HG03175 (cell line): ENCODE measurements around the gene PDGFB.
"Not testable (repeated sequence)": the region's sequence is repeated elsewhere in the genome, so short reads cannot be mapped to it uniquely, and the experiment has no call there.

Experiments used
- ATAC-seq: cut with Tn5 transposase; IDR thresholded peaks from one replicate; pipeline ENCODE4 v1.9.1; 2021; ENCODE audit warnings: mild to moderate bottlenecking, moderate library complexity; ENCODE audit not compliant: unreplicated experiment

The PDGFB gene

GRCh38 chr22:39229075-39229474 is 15.7 kb downstream of the PDGFB start:
- ATAC-seq = no peak

DNA sequence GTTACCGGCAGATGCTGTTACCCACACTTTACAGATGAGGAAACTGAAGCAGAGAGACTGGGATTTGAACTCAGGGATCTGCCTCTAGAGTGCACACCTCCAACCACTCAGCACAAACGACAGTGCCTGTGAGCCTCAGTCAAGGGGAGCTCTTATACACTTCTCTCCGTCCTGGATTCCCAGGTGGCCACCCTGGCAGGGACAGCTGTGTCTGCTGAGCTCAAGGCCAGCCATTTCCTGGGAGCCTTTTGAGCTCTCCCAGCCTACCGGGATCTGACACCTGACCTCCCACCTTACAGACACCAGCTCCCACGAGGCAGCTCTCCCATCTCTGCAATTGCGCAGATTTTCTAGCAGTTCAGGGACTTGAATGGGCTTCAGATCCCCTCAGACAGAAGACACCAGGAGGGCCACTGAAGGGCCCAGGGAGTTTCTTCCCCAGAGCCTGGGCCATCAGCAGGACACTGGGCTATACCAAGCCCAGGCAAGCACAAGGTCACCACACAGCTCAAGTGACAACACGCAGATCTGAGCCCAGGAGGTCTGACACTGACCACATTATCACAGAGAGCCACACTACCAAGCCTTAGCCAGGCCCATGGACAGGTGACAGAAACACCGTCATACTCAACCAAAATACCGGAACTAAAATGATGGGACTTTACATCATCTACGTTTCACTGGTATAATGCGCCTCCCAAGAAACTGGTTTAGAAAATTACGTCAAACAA is 17.1 kb downstream of the PDGFB start:
- ATAC-seq = no peak

DNA sequence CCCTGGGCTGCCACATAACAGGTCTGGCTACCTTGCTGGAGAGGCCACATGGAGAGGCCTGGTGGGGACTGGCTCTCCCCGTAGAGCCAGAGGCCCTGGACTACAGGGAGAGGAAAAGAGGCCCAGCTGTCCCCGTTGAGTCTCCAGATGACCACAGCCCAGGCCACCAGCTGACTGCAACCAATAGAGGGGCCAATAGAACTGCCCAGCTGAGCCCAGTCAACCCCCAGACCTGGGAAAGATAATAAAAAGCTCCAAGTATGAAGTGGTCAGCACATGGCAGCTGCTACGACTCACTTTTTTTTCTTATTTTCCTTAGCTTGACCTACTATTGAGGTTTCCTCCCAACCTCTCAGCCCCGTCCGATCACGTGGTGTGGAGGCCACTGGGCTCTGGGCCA is 18.4 kb downstream of the PDGFB start:
- ATAC-seq = no peak

DNA sequence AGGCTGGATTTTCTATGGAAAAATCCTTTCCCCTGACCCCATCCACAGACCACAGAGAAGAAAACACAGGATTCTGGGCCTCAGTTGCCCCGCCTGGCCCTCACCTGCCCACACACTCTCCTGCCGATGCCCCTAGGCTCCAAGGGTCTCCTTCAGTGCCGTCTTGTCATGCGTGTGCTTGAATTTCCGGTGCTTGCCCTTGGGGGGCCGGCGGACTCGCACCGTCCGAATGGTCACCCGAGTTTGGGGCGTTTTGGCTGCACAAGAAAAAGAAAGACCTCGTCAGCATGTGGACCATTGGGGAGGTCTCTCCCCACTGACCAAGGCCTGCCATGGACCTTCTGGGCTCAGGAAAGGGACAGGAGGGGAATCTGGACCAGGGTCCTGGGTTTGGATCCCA is 19.2 kb downstream of the PDGFB start:
- no peak for ATAC-seq

DNA sequence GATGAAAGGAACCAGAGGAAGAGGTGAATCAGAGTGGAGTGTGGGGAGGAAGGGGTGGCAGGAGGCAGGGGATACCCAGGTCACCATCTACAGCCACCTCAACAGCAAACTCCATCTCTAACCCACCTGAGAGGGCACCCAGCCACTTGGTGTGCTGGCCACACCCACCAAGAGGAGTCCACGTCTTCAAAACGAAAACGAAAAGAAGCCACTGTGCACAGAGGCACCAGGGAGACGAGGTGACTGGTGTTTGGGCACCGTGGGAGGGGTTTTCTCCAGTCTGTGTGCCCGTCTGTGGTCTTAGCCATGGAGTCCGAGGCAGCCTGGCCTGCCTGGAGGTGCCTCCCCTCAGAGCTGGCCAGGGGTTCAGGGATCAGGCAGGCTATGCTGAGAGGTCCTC is 20.2 kb downstream of the PDGFB start:
- ATAC-seq = no peak

DNA sequence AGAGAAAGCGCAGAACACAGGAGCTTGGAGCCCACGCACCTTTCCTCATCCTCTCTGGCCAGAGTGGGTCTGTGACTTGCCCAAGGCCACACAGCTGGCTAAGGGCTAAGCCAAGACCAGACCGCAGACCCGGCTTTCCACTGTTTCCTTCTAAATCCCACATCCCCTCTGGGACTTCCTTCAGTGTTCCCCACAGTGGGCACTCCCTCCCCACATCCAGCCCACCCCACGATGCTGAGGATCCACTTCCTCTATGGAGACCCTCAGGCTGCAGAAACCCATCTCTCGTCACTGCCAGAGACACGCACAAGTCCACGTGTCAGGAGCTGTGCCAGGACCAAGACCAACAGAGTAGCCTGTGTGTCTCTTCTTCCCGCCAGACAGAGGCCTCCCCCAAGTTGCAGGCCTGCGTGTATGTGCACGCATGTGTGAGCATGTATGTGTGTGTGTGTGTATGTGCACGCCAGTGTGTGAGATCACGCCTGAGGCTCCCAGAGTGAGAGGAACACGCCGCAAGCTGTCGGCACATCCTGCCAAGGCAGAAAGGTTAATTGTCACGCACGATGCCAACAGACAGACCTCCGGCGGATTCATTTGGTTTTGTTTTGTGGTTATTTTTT is 21.6 kb downstream of the PDGFB start:
- ATAC-seq = no peak

- ATAC-seq = no peak
These were observed 22.6 kb downstream of the PDGFB start for GRCh38 chr22:39221999-39222686.

DNA sequence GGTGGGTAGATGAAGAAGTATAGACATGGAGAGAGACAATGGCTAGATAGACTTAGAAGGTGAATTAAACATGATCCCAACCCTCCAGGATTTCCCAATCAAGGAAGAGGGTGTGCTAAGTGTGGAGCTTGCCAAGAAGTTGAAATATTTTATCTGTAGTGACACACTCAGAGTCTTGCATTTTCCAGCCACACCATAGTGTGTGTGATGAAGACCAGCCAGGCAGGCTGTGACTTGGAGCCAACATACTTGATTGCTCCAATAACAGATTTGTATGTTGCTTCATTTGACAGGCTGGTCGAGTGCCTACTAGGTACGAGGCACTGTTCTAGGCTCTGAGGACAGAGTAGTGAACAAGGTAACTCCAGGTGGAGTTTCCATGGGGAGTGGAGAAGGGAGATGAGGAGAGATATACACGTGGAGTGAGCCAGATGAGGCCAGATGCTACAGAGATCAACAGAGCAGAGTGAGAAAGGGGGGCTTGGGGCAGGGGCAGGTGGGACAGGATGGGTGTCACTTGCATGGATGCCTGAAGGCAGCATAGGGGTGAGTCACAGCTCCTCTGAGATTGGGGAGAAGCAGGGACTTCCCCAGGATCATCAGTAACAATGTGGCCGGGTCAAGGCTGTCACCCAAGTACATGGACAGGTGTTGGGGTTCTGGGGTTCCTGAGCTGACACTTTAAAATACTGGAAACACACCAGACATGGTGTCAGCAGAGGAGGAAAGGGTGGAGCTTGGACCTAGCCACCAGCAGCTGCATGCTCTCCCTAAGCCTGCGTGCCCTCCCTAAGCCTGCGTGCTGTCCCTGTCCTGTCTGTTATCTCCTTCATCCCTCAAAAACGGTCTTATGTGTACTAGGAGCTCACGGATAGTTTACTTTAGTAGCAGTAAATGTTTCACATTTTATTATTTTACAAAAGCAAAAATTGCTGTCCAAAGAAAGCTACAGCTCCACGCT is 23.6 kb downstream of the PDGFB start:
- no peak for ATAC-seq

GRCh38 chr22:39220450-39220849 is 24.3 kb downstream of the PDGFB start:
- ATAC-seq = no peak

- ATAC-seq = no peak
These were observed 25.4 kb downstream of the PDGFB start for GRCh38 chr22:39219071-39220039.

GRCh38 chr22:39218432-39218831 is 26.4 kb downstream of the PDGFB start:
- not testable (repeated sequence) for ATAC-seq

- ATAC-seq = no peak
These were observed 28.7 kb downstream of the PDGFB start for GRCh38 chr22:39216143-39216490.

GRCh38 chr22:39215426-39216142 is 29.2 kb downstream of the PDGFB start:
- no peak for ATAC-seq

DNA sequence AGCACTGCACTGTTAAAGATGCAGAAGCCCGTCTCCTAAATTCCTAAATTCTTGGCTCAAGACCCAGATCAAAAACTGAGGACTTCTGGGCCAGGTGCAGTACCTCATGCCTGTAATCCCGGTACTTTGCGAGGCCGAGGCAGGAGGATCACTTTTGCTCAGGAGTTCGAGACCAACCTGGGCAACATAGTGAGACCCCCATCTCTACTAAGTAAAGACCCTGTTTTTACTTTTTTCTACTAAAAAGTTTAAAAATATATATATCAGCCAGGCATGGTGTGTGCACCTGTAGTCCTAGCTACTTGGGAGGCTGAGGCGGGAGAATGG is 29.7 kb downstream of the PDGFB start:
- ATAC-seq = no peak

GRCh38 chr22:39214383-39215069 is 30.3 kb downstream of the PDGFB start:
- no peak for ATAC-seq

DNA sequence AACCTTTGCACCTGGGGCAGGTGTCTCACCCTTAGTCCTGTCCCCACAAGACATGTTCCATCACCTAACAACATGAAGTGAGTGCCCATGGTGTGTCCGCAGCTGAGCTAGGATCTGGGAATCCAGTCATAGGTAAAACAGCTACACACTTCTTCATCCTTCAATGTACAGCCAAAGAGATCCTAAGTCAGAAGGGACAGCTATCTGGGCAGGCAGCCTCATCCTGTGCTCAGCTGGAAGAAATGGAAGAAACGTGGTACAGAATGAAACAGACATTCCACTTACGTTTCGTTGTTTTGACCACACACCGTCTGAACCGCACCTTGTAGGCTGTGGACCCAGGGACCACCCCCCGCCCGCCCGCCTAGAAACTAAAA is 30.8 kb downstream of the PDGFB start:
- no peak for ATAC-seq

GRCh38 chr22:39212721-39213376 is 31.9 kb downstream of the PDGFB start:
- no peak for ATAC-seq

GRCh38 chr22:39209756-39210155 is 35.0 kb downstream of the PDGFB start:
- ATAC-seq = no peak
